Measurements from ENCODE around the gene ZNF646. TPM values are rescaled to one million over a fixed set of nuclear protein-coding genes. Genes with fewer than 3 reads are reported as not detected.

The ZNF646 gene
- total and polyA plus RNA-seq, 4 donors = 8.4 to 20.5 (median 12.5) TPM

DNA sequence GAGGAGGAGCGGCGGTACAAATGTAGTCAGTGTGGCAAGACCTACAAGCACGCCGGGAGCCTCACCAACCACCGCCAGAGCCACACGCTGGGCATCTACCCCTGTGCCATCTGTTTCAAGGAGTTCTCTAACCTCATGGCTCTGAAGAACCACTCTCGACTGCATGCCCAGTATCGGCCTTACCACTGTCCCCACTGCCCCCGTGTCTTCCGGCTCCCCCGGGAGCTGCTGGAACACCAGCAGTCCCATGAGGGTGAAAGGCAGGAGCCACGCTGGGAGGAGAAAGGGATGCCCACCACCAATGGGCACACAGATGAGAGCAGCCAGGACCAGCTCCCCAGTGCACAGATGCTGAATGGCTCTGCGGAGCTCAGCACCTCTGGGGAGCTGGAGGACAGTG, 2.8 kb downstream of the ZNF646 start:
- Histone ChIP-seq H3K27ac (ENCODE audit: low read depth in 1 of 2, low read length in 1 of 2) (no peak overlapping the region), H3K4me1 (ENCODE audit: control insufficient read depth in 5 of 5, insufficient read depth in 5 of 5, low read length in 5 of 5) (peaks cover 2 to 17% (median 7%) of the 10 kb centered on the region in 5 donors), H3K9ac (ENCODE audit: insufficient read depth in 1 of 2, low read length in 2 of 2) (no peak overlapping the region), H3K27me3 (ENCODE audit: control insufficient read depth in 3 of 3, insufficient read depth in 3 of 3, low read length in 2 of 3) (no peaks in the 10 kb centered on the region), H3K9me3 (ENCODE audit: control insufficient read depth in 4 of 4, insufficient read depth in 3 of 4, low read length in 3 of 4) (no peaks in the 10 kb centered on the region), H3K36me3 (ENCODE audit: control insufficient read depth in 4 of 4, insufficient read depth in 4 of 4, low read length in 4 of 4) (peaks cover 9 to 55% (median 35%) of the 10 kb centered on the region in 4 donors), H3K4me3 (no peak overlapping the region)
- TF ChIP-seq CTCF (IDR thresholded peaks at IDR 0.05; ENCODE audit: control extremely low read depth, extremely low read depth) = no peak
- 96% methylated on average over 13 of the region's 13 CpGs for WGBS, 2 donors
- DNase-seq = no peak
- no peak for ATAC-seq (ENCODE audit: insufficient read depth, low FRiP score)

DNA sequence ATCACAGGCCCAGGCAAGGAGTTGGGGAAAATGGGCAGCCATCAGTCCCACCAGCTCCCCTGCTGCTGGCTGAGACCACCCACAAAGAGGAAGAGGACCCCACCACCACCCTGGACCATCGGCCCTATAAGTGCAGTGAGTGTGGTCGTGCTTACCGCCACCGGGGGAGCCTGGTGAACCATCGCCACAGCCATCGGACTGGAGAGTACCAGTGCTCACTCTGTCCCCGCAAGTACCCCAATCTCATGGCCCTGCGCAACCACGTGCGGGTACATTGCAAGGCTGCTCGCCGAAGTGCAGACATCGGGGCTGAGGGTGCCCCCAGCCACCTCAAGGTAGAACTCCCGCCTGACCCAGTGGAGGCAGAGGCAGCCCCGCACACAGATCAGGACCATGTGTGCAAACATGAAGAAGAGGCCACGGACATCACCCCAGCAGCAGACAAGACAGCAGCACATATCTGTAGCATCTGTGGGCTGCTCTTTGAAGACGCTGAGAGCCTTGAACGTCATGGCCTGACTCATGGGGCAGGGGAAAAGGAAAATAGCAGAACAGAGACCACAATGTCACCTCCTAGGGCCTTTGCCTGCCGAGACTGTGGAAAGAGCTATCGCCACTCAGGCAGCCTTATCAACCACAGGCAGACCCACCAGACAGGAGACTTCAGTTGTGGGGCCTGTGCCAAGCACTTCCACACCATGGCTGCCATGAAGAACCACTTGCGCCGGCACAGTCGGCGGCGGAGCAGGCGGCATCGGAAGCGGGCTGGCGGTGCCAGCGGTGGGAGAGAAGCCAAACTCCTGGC, 3.6 kb downstream of the ZNF646 start:
- no peaks in the 10 kb centered on the region for H3K9me3 ChIP-seq (ENCODE audit: control insufficient read depth in 4 of 4, insufficient read depth in 3 of 4, low read length in 3 of 4)
- H3K27ac ChIP-seq (ENCODE audit: low read depth in 1 of 2, low read length in 1 of 2) = no peak overlapping the region
- 94 to 95% methylated on average over 30 of the region's 30 CpGs for WGBS, 2 donors
- H3K9ac ChIP-seq (ENCODE audit: insufficient read depth in 1 of 2, low read length in 2 of 2) = no peak overlapping the region
- no peak for TF ChIP-seq CTCF (IDR thresholded peaks at IDR 0.05; ENCODE audit: control extremely low read depth, extremely low read depth)
- peaks cover 0 to 10% (median 5%) of the 10 kb centered on the region in 5 donors for H3K4me1 ChIP-seq (ENCODE audit: control insufficient read depth in 5 of 5, insufficient read depth in 5 of 5, low read length in 5 of 5)
- H3K4me3 ChIP-seq = no peak overlapping the region
- H3K27me3 ChIP-seq (ENCODE audit: control insufficient read depth in 3 of 3, insufficient read depth in 3 of 3, low read length in 2 of 3) = no peaks in the 10 kb centered on the region
- DNase-seq (no peak), ATAC-seq (ENCODE audit: insufficient read depth, low FRiP score) (no peak)
- H3K36me3 ChIP-seq (ENCODE audit: control insufficient read depth in 4 of 4, insufficient read depth in 4 of 4, low read length in 4 of 4) = peaks cover 9 to 60% (median 36%) of the 10 kb centered on the region in 4 donors

DNA sequence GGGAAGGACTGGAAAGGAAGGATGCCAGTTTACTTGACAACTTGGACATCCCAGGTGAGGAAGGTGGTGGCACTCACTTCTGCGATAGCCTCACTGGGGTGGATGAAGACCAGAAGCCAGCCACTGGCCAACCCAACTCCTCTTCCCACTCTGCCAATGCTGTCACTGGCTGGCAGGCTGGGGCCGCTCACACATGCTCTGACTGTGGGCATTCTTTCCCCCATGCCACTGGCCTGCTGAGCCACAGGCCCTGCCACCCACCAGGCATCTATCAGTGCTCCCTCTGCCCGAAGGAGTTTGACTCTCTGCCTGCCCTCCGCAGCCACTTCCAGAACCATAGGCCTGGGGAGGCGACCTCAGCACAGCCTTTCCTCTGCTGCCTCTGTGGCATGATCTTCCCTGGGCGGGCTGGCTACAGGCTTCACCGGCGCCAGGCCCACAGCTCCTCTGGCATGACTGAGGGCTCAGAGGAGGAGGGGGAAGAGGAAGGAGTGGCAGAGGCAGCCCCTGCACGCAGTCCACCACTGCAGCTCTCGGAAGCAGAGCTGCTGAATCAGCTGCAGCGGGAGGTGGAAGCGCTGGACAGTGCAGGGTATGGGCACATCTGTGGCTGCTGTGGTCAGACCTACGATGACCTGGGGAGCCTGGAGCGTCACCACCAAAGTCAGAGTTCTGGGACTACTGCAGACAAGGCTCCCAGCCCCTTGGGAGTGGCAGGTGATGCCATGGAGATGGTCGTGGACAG, 4.5 kb downstream of the ZNF646 start:
- WGBS, 2 donors = 82 to 91% methylated on average over 15 of the region's 15 CpGs
- DNase-seq = no peak
- Histone ChIP-seq H3K9me3 (ENCODE audit: control insufficient read depth in 4 of 4, insufficient read depth in 3 of 4, low read length in 3 of 4) (no peaks in the 10 kb centered on the region), H3K4me1 (ENCODE audit: control insufficient read depth in 5 of 5, insufficient read depth in 5 of 5, low read length in 5 of 5) (peaks cover 0 to 10% (median 5%) of the 10 kb centered on the region in 5 donors), H3K27me3 (ENCODE audit: control insufficient read depth in 3 of 3, insufficient read depth in 3 of 3, low read length in 2 of 3) (no peaks in the 10 kb centered on the region), H3K9ac (ENCODE audit: insufficient read depth in 1 of 2, low read length in 2 of 2) (no peak overlapping the region), H3K4me3 (no peak overlapping the region), H3K27ac (ENCODE audit: low read depth in 1 of 2, low read length in 1 of 2) (no peak overlapping the region), H3K36me3 (ENCODE audit: control insufficient read depth in 4 of 4, insufficient read depth in 4 of 4, low read length in 4 of 4) (peaks cover 9 to 61% (median 37%) of the 10 kb centered on the region in 4 donors)
- no peak for ATAC-seq (ENCODE audit: insufficient read depth, low FRiP score)
- no peak for TF ChIP-seq CTCF (IDR thresholded peaks at IDR 0.05; ENCODE audit: control extremely low read depth, extremely low read depth)

Data from lung (tissue), 12 donors.